CD4-positive, alpha-beta T cell treated with Interleukin-12 subunit alpha and Interleukin-12 subunit beta, for 1 hour (primary cell): Measurements from ENCODE around the gene SFMBT1.

Source experiments
- DNase-seq: peaks from one replicate; pipeline ENCODE4 v3.0.0-alpha.2; 2020

The SFMBT1 gene

GRCh38 chr3:53045518-53046170 lies at the start of gene SFMBT1:
Gene SFMBT1, minus strand, starts transcription at chr3:53046073. Its CDS starts 76,945 bp downstream, at chr3:52969128.
- DNase-seq, result peak; percentile 85

GRCh38 chr3:53092942-53093341 lies 47.1 kb upstream of the SFMBT1 start:
- DNase-seq, result no peak

DNA sequence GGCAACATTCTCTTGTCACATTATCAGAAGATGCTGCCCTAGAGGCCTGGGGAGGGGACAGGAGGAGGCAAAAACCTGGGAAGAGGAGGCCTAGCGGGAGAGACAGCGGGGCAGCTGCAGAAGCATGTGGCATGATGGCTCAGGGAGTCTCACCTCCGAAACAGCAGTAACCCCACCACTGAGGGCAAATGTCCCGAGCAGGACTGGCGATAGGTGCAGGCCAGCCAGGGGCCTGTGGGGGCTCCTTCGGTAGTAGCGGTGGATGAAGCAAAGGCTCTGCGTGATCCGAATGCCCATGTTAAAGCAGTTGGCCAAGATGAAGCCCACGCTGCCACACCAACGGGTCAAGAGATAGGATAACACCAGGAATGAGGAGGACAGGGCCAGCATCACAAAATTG lies 46.3 kb upstream of the SFMBT1 start:
- DNase-seq, result no peak

DNA sequence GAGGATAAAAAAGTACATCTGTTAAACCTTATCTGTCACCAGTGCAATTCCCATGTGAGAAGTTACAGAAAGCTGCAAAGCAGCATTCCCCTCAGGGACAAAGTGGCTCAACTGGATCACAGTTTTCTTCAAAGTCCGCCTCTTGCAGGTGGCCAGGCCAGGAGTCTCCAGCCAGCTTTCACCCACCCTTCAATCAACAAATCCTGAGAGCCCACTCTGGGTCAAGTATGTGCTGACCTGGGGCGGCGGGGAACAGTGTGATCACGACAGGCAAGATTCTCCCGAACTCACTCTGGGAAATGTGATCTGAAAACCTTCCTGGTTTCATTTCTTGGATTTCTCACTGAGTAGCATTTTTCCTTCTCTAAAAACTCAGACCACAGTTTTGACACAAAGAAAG lies 45.1 kb upstream of the SFMBT1 start:
- DNase-seq, result no peak

DNA sequence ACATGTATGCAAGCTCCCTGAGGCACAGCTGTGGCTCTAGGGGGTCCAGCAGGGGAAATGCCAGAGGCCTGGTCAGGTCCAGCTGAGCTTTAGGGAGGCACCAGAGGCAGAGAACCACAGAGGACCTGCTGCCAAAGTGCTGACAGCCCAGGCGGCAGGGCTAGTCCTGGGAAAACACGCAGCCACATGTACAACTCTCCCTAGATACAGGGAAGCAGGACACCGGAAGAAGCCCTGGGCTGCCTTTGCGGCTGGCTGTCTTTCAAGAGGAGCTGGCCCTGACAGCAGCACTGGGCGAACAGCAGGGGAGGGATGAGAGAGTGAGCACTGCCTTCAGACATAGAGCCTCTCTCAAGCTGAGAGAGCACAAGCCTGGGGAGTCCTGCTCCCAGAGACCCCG lies 43.6 kb upstream of the SFMBT1 start:
- no peak for DNase-seq

DNA sequence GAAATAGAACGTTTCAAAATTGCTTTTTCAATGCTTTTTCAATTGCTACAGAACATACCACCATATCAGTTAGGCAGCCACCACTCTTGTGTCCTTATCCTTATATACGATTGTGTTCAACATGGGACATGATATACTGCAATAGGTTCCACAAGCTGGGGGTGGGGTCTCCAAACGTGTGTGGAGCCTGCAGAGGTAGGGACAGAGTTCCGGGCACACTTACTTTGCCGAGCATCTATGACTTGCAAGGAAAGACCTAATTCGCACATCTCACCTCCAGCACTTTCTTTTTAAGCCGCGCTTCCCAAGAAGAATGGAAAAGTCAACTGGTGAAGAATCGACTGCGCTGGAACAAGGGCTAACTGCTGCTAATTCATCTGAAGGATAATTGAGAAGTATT lies 39.6 kb upstream of the SFMBT1 start:
- DNase-seq, result no peak

DNA sequence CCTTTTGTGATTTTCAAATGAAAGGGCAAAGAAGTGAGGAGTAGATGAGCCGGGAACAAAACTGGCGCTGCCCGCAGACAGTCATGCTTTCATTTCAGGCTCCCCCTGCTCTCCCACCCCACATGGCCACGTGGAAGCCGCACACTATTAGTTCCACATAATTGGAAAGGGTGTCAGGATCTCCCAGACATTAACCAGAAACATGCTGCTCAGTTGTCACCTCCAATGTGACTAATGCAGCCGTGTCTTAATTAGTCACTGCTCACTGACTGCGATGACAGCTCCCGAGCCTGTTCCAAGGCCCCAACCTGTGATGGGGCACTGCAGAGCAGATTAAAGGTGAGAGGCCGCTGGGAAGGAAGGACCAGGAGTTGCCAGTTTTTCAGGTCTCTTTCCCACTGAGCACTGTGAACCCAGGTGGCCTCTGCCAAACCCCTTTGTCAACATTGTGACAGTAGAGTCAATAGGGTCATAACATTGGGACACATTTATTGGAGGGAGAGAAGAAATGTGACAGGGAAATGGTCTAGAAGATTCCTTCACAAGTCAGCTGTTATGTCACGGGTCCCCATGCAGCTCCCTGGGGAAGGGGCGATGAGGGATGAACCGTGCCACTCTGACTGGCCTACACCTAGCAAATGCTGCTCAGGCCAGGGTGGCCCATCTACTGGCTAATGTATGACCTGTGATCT lies 38.6 kb upstream of the SFMBT1 start:
- no peak for DNase-seq

- no peak for DNase-seq
Observed at GRCh38 chr3:53083949-53084309, 38.1 kb upstream of the SFMBT1 start.

DNA sequence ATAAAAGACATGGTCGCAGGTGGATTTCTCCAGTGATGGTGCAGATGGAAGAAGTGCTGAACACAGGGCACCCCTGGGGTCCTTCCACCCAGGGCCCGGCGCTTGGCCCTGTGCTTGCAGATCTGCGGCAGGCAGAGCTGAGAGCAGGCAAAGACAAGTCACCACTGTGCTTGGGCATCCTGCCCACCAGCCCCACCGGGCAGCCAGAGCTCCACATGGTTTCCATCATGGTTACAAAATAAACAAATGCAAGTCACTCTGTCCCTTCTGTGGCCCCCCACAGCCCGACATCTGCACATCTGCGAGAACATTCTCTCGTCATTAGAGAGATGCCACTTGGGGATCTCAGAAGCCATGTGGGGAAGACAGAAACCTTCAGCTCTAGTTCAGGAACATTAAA lies 37.6 kb upstream of the SFMBT1 start:
- DNase-seq, result no peak

- DNase-seq, result no peak
Observed at GRCh38 chr3:53082736-53083135, 36.9 kb upstream of the SFMBT1 start.

DNA sequence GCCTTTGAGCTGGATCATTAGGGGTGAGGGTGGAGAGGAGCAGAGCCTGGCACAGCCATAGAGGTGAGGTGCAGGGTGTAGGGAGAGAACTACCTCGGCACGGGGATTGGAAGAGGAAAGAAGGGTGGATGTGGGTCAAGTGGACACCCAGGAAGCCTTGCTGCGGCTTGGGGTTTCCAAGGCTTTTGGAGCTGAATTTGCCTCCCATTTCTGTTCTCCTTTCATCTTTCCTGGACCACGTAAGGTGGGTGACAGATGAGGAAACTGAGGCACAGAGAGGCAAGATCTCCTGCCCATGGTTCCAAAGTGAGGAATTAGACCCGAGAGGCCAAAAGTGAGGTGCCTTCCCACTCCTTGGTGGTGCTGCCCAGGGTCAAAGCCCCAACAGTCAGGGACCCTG lies 35.4 kb upstream of the SFMBT1 start:
- DNase-seq, result no peak

DNA sequence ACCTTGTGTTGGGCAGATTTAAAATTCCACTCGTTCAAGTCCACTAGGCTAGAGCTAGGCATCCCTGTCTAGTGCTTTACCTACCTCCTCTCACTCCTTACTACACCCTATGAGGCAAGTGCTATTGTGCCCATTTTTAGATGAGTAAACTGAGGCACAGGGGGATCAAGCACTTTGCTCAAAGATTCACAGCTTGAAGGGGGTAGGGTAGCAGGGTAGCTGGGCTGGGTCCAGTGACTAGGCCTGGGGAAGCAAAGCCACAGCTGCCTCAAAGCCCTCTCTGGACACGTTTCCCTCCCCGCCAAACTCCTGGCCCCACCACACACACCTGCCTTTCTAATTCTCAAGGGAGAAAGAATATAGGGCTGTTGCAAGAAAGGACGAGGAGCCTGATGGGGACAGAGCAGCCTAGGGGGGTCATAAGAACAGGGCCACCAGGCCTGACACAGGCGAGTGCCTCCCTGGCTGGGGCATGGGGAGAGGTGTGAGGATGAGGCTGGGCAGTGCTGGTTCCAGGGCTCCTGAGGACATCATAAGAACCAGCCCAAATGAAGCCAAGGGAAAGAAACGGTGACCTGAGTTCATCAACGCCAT lies 34.8 kb upstream of the SFMBT1 start:
- DNase-seq, result no peak

- DNase-seq, result no peak
Observed at GRCh38 chr3:53079791-53080555, 34.1 kb upstream of the SFMBT1 start.

DNA sequence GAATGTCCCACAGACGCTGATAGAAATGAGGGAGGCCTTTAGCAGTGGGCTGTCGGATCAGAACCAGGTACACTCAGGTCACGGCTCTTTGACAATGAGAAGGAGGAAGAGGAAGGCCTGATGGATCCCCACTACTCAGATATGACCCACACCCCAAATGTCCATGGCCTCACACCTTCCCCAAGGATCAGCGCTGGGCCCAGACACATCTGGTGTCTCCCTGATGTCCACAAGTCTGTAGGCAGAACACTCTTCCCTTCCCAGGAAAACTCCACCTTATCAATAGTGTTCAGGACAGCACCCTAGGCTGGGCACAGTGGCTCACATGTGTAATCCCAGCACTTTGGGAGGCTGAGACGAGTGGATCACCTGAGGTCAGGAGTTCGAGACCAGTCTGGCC lies 33.3 kb upstream of the SFMBT1 start:
- DNase-seq, result no peak

DNA sequence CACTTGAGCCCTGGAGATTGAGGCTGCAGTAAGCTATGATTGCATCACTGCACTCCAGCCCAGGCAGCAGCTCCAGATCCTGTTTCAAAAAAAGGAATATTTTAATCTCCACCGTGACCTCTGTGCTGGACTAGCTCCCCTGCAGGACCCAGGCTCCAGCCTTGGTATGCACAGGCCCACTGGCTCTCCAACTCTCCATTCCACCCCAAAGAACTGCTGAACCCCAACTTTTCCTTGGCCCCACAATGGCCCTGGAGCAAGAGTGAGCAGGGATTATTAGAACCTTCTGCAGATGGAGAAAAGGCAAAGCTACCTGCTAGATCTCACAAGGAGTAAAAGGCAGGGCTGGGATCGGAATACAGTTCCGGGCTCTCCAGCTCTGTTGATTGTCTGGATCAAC lies 32.8 kb upstream of the SFMBT1 start:
- DNase-seq, result no peak

DNA sequence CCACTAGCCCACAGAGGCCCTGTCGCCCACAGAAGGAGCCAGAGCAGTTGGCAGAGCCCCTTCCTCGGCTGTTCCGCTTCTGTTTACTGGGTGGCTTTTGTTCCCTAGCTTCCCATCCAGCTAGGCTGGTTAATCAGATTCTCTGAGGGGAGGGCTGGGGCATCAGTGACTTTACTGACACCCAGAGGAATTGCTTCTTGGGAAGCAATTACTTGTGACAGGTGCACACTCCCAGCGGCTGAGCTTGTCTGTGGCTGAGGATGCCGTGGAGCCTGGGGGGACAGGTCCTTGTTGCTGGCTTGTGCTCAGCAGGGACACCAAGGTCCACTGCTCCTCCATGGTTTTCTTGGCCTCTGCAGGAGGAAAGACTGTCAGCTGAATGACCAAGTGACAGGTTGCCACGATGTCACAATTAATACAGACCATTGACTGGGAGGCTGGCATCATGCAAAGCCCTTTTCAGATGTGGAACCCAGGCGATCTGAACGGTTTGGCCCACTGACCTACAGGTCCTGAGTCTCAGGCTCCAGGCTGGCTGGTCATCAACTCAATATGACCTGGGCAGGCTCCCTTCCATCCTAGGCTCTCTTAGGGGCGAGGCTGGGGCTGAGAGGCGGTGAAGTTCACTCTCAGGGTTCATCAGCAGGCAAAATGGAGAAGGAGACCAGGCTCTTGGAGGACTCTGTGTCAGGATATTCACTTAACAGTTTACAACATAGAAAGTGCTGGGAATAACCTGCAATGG lies 31.8 kb upstream of the SFMBT1 start:
- DNase-seq, result no peak

- DNase-seq, result no peak
Observed at GRCh38 chr3:53075743-53076140, 29.9 kb upstream of the SFMBT1 start.

DNA sequence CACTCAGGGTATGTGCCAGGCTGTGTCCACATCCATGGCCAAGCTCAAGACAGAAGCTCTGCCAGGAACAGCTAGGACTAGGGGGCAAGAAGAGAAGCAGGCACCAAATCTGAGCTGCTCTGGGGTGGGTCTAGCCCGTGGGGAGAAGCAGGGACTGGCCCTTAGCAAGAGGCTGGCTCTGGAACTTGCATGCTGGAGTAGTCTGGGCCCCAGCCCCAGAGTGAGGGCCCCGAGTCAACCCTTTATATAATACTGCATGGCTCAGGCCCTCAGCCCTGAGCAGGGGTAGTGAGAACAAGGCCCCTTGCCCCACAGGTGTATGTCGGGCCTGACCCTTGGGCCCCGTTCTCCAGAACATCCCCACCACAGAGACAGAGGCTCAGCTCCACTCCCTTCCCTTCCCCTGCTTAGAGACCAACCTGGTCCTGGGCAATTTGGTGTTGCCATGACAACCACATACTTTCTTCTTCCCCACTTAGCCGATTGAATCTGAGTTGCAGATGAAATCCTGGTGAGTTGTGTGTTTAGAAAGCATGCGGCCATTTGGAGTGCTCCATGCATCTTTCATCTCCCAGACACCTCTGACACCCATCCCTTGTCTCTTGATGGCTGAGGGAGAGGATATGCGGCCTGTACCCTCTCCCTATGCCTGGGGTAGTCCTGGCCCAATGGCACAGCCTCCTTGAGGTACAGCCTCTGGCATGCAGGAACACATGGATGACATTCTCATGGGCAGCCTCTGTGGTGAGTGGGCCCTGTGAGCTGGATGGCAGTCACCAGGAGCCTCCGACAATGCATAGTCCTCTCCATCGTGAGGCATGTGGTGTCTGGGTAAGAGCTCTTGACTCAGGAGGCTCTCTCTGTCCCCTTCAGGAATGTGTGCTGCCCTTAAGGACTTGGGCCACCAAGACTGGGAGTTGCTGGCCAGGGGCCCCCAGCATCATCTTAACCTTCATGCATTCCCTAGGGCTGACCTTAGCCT lies 29.2 kb upstream of the SFMBT1 start:
- DNase-seq, result no peak

DNA sequence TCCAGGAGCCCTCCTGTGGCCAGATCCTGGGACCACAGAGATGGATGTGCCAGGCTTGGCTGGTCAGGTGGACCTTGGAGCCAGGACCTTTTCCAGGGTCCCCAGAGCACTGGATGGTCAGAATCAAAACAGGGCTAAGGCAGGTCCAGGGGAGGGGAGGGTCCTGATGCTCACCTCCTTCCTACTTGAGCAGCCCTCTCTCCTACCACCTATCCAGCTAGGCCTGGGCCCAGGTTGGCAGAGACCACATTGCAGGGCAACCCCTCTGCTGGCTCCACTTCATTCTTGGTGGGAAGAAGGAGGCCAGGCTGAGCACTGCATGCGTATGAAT lies 28.5 kb upstream of the SFMBT1 start:
- no peak for DNase-seq

GRCh38 chr3:53073553-53074365 lies 27.9 kb upstream of the SFMBT1 start:
- no peak for DNase-seq
